Stimulated activated CD8-positive, alpha-beta memory T cell treated with anti-CD3 and anti-CD28 coated beads, Interleukin-12 subunit alpha, Interleukin-12 subunit beta, amount 100 ng/mL, for 24 hours (primary cell): ENCODE measurements around the gene SH3D19.
"Not testable (repeated sequence)": the region's sequence is repeated elsewhere in the genome, so short reads cannot be mapped to it uniquely, and the experiment has no call there.

Experiments used
- DNase-seq: peaks from one replicate; pipeline ENCODE4 v3.0.0-alpha.2; 2020; ENCODE audit errors: extremely low read depth

SH3D19 gene

GRCh38 chr4:151276787-151277562 is 48.4 kb downstream of the SH3D19 start, which contains the start of gene PRSS48:
TSS of gene PRSS48 (plus strand) at chr4:151277161. CDS start at chr4:151277173, 12 bp downstream.
- peak; percentile 5 for DNase-seq

- not testable (repeated sequence) for DNase-seq
These were observed 56.5 kb downstream of the SH3D19 start for GRCh38 chr4:151268905-151269304.

GRCh38 chr4:151267822-151268535 is 57.4 kb downstream of the SH3D19 start:
- DNase-seq, result no peak

- no peak for DNase-seq
These were observed 58.3 kb downstream of the SH3D19 start for GRCh38 chr4:151267104-151267503.

GRCh38 chr4:151266497-151266896 is 58.9 kb downstream of the SH3D19 start:
- no peak for DNase-seq

- no peak for DNase-seq
These were observed 62.0 kb downstream of the SH3D19 start for GRCh38 chr4:151263455-151263854.

GRCh38 chr4:151260526-151260925 is 64.9 kb downstream of the SH3D19 start:
- DNase-seq, result no peak

- no peak for DNase-seq
These were observed 65.7 kb downstream of the SH3D19 start for GRCh38 chr4:151259752-151260151.

- no peak for DNase-seq
These were observed 67.7 kb downstream of the SH3D19 start for GRCh38 chr4:151257704-151258103.

- DNase-seq, result no peak
These were observed 69.3 kb downstream of the SH3D19 start for GRCh38 chr4:151256134-151256533.

- not testable (repeated sequence) for DNase-seq
These were observed 69.7 kb downstream of the SH3D19 start for GRCh38 chr4:151255680-151256079.

- not testable (repeated sequence) for DNase-seq
These were observed 70.2 kb downstream of the SH3D19 start for GRCh38 chr4:151255226-151255625.

- no peak for DNase-seq
These were observed 73.7 kb downstream of the SH3D19 start for GRCh38 chr4:151251603-151252304.

- DNase-seq, result no peak
These were observed 74.7 kb downstream of the SH3D19 start for GRCh38 chr4:151250706-151251105.

- no peak for DNase-seq
These were observed 76.9 kb downstream of the SH3D19 start for GRCh38 chr4:151248519-151248918.

GRCh38 chr4:151247395-151247794 is 78.0 kb downstream of the SH3D19 start:
- no peak for DNase-seq

GRCh38 chr4:151246742-151247141 is 78.7 kb downstream of the SH3D19 start:
- no peak for DNase-seq

- DNase-seq, result no peak
These were observed 83.1 kb downstream of the SH3D19 start for GRCh38 chr4:151242305-151242704.

- no peak for DNase-seq
These were observed 85.8 kb downstream of the SH3D19 start for GRCh38 chr4:151239608-151240007.

GRCh38 chr4:151238477-151238876 is 86.9 kb downstream of the SH3D19 start:
- DNase-seq, result no peak

GRCh38 chr4:151236036-151236435 is 89.4 kb downstream of the SH3D19 start:
- DNase-seq, result no peak

- not testable (repeated sequence) for DNase-seq
These were observed 90.0 kb downstream of the SH3D19 start for GRCh38 chr4:151235373-151235772.
